ENCODE measurements around the gene LEMD2.

GRCh38 chr6:33777398-33778388 is 11.2 kb downstream of the LEMD2 start:
- TF ChIP-seq CTCF (IDR thresholded peaks at IDR 0.05; ENCODE audit: low read depth, low read length, poor library complexity, severe bottlenecking) (no peak), EZH2phosphoT487 (IDR thresholded peaks at IDR 0.05; ENCODE audit: borderline replicate concordance, low read length) (no peak)
